Suprapubic skin (tissue), 4 donors: ENCODE measurements around the gene KCNK3. TPM values are rescaled to one million over a fixed set of nuclear protein-coding genes. Genes with fewer than 3 reads are reported as not detected.

Experiments used
- DNase-seq, 2 donors: peaks; one replicate each; pipeline ENCODE4 v3.0.0-alpha.2; 2019; ENCODE audit warnings: low spot score in 2 of 2
- H3K27ac ChIP-seq: fragments of 200-600 bp; sonication (generic); one replicate; pipeline ENCODE4 v1.5.1; 2019
- H3K27me3 ChIP-seq: fragments of 200-600 bp; sonication (generic); one replicate; pipeline ENCODE4 v1.5.1; 2019
- H3K36me3 ChIP-seq: fragments of 200-600 bp; sonication (generic); one replicate; pipeline ENCODE4 v1.5.1; 2019
- H3K4me1 ChIP-seq: fragments of 200-600 bp; sonication (generic); one replicate; pipeline ENCODE4 v1.5.1; 2019
- H3K4me3 ChIP-seq: fragments of 200-600 bp; sonication (generic); one replicate; pipeline ENCODE4 v1.5.1; 2019; ENCODE audit warnings: mild to moderate bottlenecking
- H3K9me3 ChIP-seq: fragments of 200-600 bp; sonication (generic); one replicate; pipeline ENCODE4 v1.5.1; 2019
- CTCF ChIP-seq, 2 donors: fragments of 200-600 bp in 1 of 2; fragments of 450-650 bp in 1 of 2; sonication (generic) in 1 of 2; IDR thresholded peaks; one replicate each; pipeline ENCODE4 v1.5.1; 2016 to 2019; ENCODE audit warnings: antibody characterized with exemption in 2 of 2, mild to moderate bottlenecking in 1 of 2, moderate library complexity in 1 of 2
- EP300 ChIP-seq: sonication (generic); formaldehyde crosslinking; IDR thresholded peaks from one replicate; pipeline ENCODE4 v1.6.1; 2017; ENCODE audit warnings: antibody characterized with exemption
- POLR2A ChIP-seq, 2 donors: fragments of 450-650 bp; IDR thresholded peaks; one replicate each; pipeline ENCODE4 v1.6.1; 2017; ENCODE audit warnings: antibody characterized with exemption in 2 of 2, mild to moderate bottlenecking in 2 of 2, moderate library complexity in 2 of 2
- POLR2AphosphoS5 ChIP-seq, 3 donors: sonication (generic); formaldehyde crosslinking; IDR thresholded peaks; one replicate each; pipeline ENCODE4 v1.6.1; 2017; ENCODE audit warnings: antibody characterized with exemption in 3 of 3
- WGBS: methylation state at CpG from one replicate; pipeline ENCODE4 v1.1.5; 2018; 5-methylcytosine and 5-hydroxymethylcytosine counted together
- total RNA-seq, 4 donors: library from RNA; depleted of rRNA; stranded (reverse); fragments of >200 nt; gene quantifications; one replicate each; pipeline ENCODE4 v1.1.0, GENCODE V29; 2016

The KCNK3 gene
- total RNA-seq, 4 donors from 2014 or later: 0.83 to 1.2 (median 1.1) TPM; not detected in 1

- Histone ChIP-seq H3K4me3 (no peak overlapping the region), H3K27ac (no peak overlapping the region), H3K4me1 (peaks cover 5% of the 10 kb centered on the region), H3K27me3 (peaks cover 20% of the 10 kb centered on the region), H3K9me3 (no peaks in the 10 kb centered on the region), H3K36me3 (no peaks in the 10 kb centered on the region)
- WGBS: 89% methylated on average over 5 of the region's 6 CpGs
- no peak for TF ChIP-seq CTCF (IDR thresholded peaks at IDR 0.05)
- TF ChIP-seq EP300: no peak
- TF ChIP-seq POLR2A (IDR thresholded peaks at IDR 0.05): no peak
- TF ChIP-seq POLR2AphosphoS5 (IDR thresholded peaks at IDR 0.05): no peak
- peak in 1 of 2 donors; percentile 37 for DNase-seq
These were observed 44.0 kb upstream of the KCNK3 start for GRCh38 chr2:26648516-26648915.

- WGBS: 72% methylated on average over 4 of the region's 7 CpGs
These were observed 43.2 kb upstream of the KCNK3 start for GRCh38 chr2:26649322-26649721.

GRCh38 chr2:26649992-26650712 lies 42.4 kb upstream of the KCNK3 start:
- H3K4me3 ChIP-seq: no peak overlapping the region
- H3K9me3 ChIP-seq: no peaks in the 10 kb centered on the region
- H3K27ac ChIP-seq: no peak overlapping the region
- DNase-seq: peak in 1 of 2 donors; percentile 50
- TF ChIP-seq POLR2A (IDR thresholded peaks at IDR 0.05): no peak
- no peak for TF ChIP-seq CTCF (IDR thresholded peaks at IDR 0.05)
- TF ChIP-seq EP300: no peak
- TF ChIP-seq POLR2AphosphoS5 (IDR thresholded peaks at IDR 0.05): no peak
- 75% methylated on average over 12 of the region's 12 CpGs for WGBS
- H3K36me3 ChIP-seq: no peaks in the 10 kb centered on the region
- peaks cover 13% of the 10 kb centered on the region for H3K27me3 ChIP-seq
- H3K4me1 ChIP-seq: peaks cover 5% of the 10 kb centered on the region

More at GRCh38 chr2:26649322-26649721, 43.2 kb upstream of the KCNK3 start:
- peak in 1 of 2 donors; percentile 43 for DNase-seq
- no peak overlapping the region for H3K27ac ChIP-seq
- no peaks in the 10 kb centered on the region for H3K36me3 ChIP-seq
- peaks cover 17% of the 10 kb centered on the region for H3K27me3 ChIP-seq
- H3K4me3 ChIP-seq: no peak overlapping the region
- TF ChIP-seq CTCF (IDR thresholded peaks at IDR 0.05): no peak
- TF ChIP-seq EP300: no peak
- no peak for TF ChIP-seq POLR2AphosphoS5 (IDR thresholded peaks at IDR 0.05)
- TF ChIP-seq POLR2A (IDR thresholded peaks at IDR 0.05): no peak
- no peaks in the 10 kb centered on the region for H3K9me3 ChIP-seq
- H3K4me1 ChIP-seq: peaks cover 5% of the 10 kb centered on the region

GRCh38 chr2:26650713-26651469 lies 41.6 kb upstream of the KCNK3 start:
- TF ChIP-seq EP300: no peak
- no peak for TF ChIP-seq POLR2A (IDR thresholded peaks at IDR 0.05)
- TF ChIP-seq POLR2AphosphoS5 (IDR thresholded peaks at IDR 0.05): no peak
- TF ChIP-seq CTCF (IDR thresholded peaks at IDR 0.05): no peak
- DNase-seq: peak in 1 of 2 donors; percentile 48
- WGBS: 76% methylated on average over 12 of the region's 12 CpGs
- H3K27me3 ChIP-seq: peaks cover 11% of the 10 kb centered on the region
- no peaks in the 10 kb centered on the region for H3K36me3 ChIP-seq
- no peak overlapping the region for H3K27ac ChIP-seq
- H3K4me1 ChIP-seq: peaks cover 5% of the 10 kb centered on the region
- H3K4me3 ChIP-seq: no peak overlapping the region
- H3K9me3 ChIP-seq: no peaks in the 10 kb centered on the region

GRCh38 chr2:26651470-26651771 lies 41.1 kb upstream of the KCNK3 start:
- peaks cover 7% of the 10 kb centered on the region for H3K27me3 ChIP-seq
- peaks cover 5% of the 10 kb centered on the region for H3K4me1 ChIP-seq
- H3K36me3 ChIP-seq: no peaks in the 10 kb centered on the region
- no peaks in the 10 kb centered on the region for H3K9me3 ChIP-seq
- H3K27ac ChIP-seq: peak overlapping the region; percentile 11
- peak in 1 of 2 donors; percentile 8 for DNase-seq
- no peak for TF ChIP-seq CTCF (IDR thresholded peaks at IDR 0.05)
- H3K4me3 ChIP-seq: no peak overlapping the region
- 96% methylated on average over 6 of the region's 7 CpGs for WGBS
